ENCODE results near the gene CLEC4F. TPM values are rescaled to one million over a fixed set of nuclear protein-coding genes. Genes with fewer than 3 reads are reported as not detected.

The CLEC4F gene
- total and polyA plus RNA-seq, 10 of the 15 experiments (the other 5 are each of a cell fraction or from before 2014, with no cell fraction given) = 0.03 TPM; not detected in 9

DNA sequence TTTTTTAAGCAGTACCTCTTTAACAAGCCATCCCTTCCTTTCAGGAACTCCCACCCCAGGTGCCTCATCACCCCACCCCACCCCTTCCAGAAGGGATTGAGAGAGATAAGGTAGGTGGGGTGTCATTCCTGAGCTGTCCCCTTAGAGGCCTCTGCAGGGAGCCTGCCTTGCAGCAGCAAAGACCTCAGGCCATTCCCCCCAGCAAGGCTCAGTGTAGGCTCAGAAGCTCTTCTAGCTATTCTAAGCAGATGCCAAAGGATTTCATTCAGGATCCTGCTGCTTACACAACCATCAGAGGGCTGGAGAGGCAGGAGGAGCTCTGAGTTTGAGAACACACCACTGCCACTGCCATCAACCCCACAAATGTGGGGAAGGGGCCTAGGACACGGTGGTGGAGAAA lies 24.1 kb downstream of the CLEC4F start:
- intact Hi-C loops (cut with micrococcal nuclease; ENCODE audit: unreplicated experiment) = no loop called here
- TF ChIP-seq KLF5 (IDR thresholded peaks at IDR 0.05; ENCODE audit: partially characterized antibody) = no peak
- TF ChIP-seq SIX5 (IDR thresholded peaks at IDR 0.05; ENCODE audit: low read depth, low read length, severe bottlenecking) = no peak
- no peak for TF ChIP-seq MYB (IDR thresholded peaks at IDR 0.05; ENCODE audit: borderline replicate concordance, low read depth, low read length)
- Histone ChIP-seq H3K27me3 (replicated peaks in 1 of 2; ENCODE audit: control insufficient read depth in 2 of 2, insufficient read depth in 2 of 2, low read length in 1 of 2) (peaks cover 2 to 3% of the 10 kb centered on the region in 2 experiments; a peak in 1 of 4 replicates), H2AFZ (ENCODE audit: control insufficient read depth, low read depth, low read length) (no peak overlapping the region), H3K4me2 (ENCODE audit: control insufficient read depth, insufficient read depth) (no peak overlapping the region), H3K4me1 (ENCODE audit: control insufficient read depth, insufficient read depth, low read length) (no peaks in the 10 kb centered on the region), H3K36me3 (ENCODE audit: control insufficient read depth in 2 of 2, insufficient read depth in 2 of 2, low read length in 1 of 2) (no peaks in the 10 kb centered on the region), H3K79me2 (ENCODE audit: control insufficient read depth, insufficient read depth, low read length) (no peaks in the 10 kb centered on the region), H4K20me1 (ENCODE audit: control insufficient read depth, insufficient read depth) (no peaks in the 10 kb centered on the region), H3K4me3 (no peak overlapping the region), H3K9me3 (replicated peaks; ENCODE audit: control insufficient read depth, insufficient read depth, low read length) (peaks cover 5% of the 10 kb centered on the region; the same call in 1 of the 3 replicates), H3K27ac (ENCODE audit: control insufficient read depth, insufficient read depth) (no peak overlapping the region), H3K9ac (ENCODE audit: control insufficient read depth, insufficient read depth, low read length) (no peak overlapping the region)
- FAIRE-seq (no peak), ATAC-seq (no peak), DNase-seq (ENCODE audit: low read depth, low spot score) (no peak)
- BruUV-seq (replicated peaks) = no TSS peak
- SMC1A ChIA-PET (ENCODE audit: uncharacterized antibody, unreplicated experiment) = no interaction called here
- POLR2A ChIA-PET = interaction anchor here (0.7 kb wide), 1 partner anchor 1028 kb away, joined by 4 read pairs; no protein-coding TSS in a partner anchor
- RAD21 ChIA-PET (ENCODE audit: unreplicated experiment) = no interaction called here
- WGBS (ENCODE audit: insufficient coverage, insufficient replicate concordance, low lambda C conversion rate, missing lambda C conversion rate) = 0% methylated on average over 1 of the region's 1 CpG
- CTCF ChIA-PET = no interaction called here
- in situ Hi-C loops (cut with MboI) = no loop called here

DNA sequence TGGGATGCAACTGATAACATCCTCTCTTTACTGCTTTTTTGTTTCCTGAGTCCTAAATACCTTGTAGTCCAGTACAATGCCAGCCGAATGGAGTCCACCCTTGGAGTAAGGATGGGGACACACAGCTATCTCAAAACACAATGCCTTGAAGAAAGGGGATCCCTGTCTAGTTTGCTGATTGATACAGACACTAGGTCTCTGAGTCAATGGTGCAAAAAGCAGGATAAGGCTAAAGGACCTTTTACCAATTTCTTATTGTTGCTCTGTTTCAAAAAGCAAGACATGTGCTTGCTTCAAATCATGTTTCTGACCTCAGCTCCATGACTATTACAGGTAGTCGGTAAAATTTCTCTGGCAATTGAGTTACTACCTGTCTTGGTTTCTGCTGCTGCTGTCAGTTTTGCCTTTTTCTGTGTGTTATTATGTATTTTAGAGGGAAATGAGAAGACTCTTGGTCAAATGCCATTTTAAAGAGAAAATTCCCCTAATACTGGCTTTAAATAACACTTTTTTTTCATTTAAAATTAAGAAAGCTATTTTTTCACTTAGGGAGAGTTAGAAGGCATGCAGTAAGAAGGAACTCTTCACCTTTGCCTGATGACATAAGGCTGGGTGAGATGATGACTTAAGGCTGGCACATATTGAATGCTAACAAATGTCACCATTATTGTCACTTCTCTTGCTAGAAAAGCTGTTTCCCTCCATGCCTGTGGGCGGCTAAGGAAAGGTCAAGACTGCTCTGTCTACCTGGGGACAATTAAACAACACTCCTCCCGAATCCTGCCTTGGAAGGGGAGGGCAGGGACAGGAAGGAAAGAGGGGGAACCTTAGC lies 25.0 kb downstream of the CLEC4F start:
- WGBS (ENCODE audit: insufficient coverage, insufficient replicate concordance, low lambda C conversion rate, missing lambda C conversion rate) = 23% methylated on average over 4 of the region's 4 CpGs
- ChIA-PET RAD21 (ENCODE audit: unreplicated experiment) (no interaction called here), POLR2A (no interaction called here), CTCF (no interaction called here), SMC1A (ENCODE audit: uncharacterized antibody, unreplicated experiment) (no interaction called here)
- Histone ChIP-seq H3K27ac (ENCODE audit: control insufficient read depth, insufficient read depth) (no peak overlapping the region), H2AFZ (ENCODE audit: control insufficient read depth, low read depth, low read length) (no peak overlapping the region), H3K4me3 (no peak overlapping the region), H4K20me1 (ENCODE audit: control insufficient read depth, insufficient read depth) (no peaks in the 10 kb centered on the region), H3K79me2 (ENCODE audit: control insufficient read depth, insufficient read depth, low read length) (no peaks in the 10 kb centered on the region), H3K4me1 (ENCODE audit: control insufficient read depth, insufficient read depth, low read length) (no peaks in the 10 kb centered on the region), H3K27me3 (replicated peaks in 1 of 2; ENCODE audit: control insufficient read depth in 2 of 2, insufficient read depth in 2 of 2, low read length in 1 of 2) (peaks cover 2 to 3% of the 10 kb centered on the region in 2 experiments; a peak in 1 of 4 replicates), H3K4me2 (ENCODE audit: control insufficient read depth, insufficient read depth) (no peak overlapping the region), H3K9ac (ENCODE audit: control insufficient read depth, insufficient read depth, low read length) (no peak overlapping the region), H3K9me3 (replicated peaks; ENCODE audit: control insufficient read depth, insufficient read depth, low read length) (peaks cover 4% of the 10 kb centered on the region; the same call in 1 of the 3 replicates), H3K36me3 (ENCODE audit: control insufficient read depth in 2 of 2, insufficient read depth in 2 of 2, low read length in 1 of 2) (no peaks in the 10 kb centered on the region)
- no peak for ATAC-seq
- intact Hi-C loops (cut with micrococcal nuclease; ENCODE audit: unreplicated experiment) (no loop called here), in situ Hi-C loops (cut with MboI) (no loop called here)
- no peak for DNase-seq (ENCODE audit: low read depth, low spot score)
- FAIRE-seq = no peak
- no TSS peak for BruUV-seq (replicated peaks)
- TF ChIP-seq HCFC1 (IDR thresholded peaks at IDR 0.05; ENCODE audit: low read length) (no peak), WRNIP1 (IDR thresholded peaks at IDR 0.05; ENCODE audit: borderline replicate concordance, low read depth, low read length) (no peak), ZNF207 (IDR thresholded peaks at IDR 0.05; ENCODE audit: borderline replicate concordance) (no peak), ZBED1 (IDR thresholded peaks at IDR 0.05; ENCODE audit: borderline replicate concordance) (no peak), POLR2AphosphoS2 (IDR thresholded peaks at IDR 0.05; ENCODE audit: low read depth, low read length) (no peak), RBBP5 (conservative IDR thresholded peaks at IDR 0.05) (no peak)
- TF ChIP-seq, protein P1, sequence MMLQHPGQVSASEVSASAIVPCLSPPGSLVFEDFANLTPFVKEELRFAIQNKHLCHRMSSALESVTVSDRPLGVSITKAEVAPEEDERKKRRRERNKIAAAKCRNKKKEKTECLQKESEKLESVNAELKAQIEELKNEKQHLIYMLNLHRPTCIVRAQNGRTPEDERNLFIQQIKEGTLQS (IDR thresholded peaks at IDR 0.05; ENCODE audit: borderline replicate concordance, extremely low read depth, low read depth, low read length) = no peak
- TF ChIP-seq, protein P2, sequence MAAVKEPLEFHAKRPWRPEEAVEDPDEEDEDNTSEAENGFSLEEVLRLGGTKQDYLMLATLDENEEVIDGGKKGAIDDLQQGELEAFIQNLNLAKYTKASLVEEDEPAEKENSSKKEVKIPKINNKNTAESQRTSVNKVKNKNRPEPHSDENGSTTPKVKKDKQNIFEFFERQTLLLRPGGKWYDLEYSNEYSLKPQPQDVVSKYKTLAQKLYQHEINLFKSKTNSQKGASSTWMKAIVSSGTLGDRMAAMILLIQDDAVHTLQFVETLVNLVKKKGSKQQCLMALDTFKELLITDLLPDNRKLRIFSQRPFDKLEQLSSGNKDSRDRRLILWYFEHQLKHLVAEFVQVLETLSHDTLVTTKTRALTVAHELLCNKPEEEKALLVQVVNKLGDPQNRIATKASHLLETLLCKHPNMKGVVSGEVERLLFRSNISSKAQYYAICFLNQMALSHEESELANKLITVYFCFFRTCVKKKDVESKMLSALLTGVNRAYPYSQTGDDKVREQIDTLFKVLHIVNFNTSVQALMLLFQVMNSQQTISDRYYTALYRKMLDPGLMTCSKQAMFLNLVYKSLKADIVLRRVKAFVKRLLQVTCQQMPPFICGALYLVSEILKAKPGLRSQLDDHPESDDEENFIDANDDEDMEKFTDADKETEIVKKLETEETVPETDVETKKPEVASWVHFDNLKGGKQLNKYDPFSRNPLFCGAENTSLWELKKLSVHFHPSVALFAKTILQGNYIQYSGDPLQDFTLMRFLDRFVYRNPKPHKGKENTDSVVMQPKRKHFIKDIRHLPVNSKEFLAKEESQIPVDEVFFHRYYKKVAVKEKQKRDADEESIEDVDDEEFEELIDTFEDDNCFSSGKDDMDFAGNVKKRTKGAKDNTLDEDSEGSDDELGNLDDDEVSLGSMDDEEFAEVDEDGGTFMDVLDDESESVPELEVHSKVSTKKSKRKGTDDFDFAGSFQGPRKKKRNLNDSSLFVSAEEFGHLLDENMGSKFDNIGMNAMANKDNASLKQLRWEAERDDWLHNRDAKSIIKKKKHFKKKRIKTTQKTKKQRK (IDR thresholded peaks at IDR 0.05; ENCODE audit: low read depth, low read length) = no peak
- TF ChIP-seq, protein P3, sequence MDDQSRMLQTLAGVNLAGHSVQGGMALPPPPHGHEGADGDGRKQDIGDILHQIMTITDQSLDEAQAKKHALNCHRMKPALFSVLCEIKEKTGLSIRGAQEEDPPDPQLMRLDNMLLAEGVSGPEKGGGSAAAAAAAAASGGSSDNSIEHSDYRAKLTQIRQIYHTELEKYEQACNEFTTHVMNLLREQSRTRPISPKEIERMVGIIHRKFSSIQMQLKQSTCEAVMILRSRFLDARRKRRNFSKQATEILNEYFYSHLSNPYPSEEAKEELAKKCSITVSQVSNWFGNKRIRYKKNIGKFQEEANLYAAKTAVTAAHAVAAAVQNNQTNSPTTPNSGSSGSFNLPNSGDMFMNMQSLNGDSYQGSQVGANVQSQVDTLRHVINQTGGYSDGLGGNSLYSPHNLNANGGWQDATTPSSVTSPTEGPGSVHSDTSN (IDR thresholded peaks at IDR 0.05; ENCODE audit: insufficient replicate concordance, low read depth, low read length) = no peak
